CD4-positive, alpha-beta T cell (primary cell): ENCODE data around the gene TRPC4AP. TPM values are rescaled to one million over a fixed set of nuclear protein-coding genes. Genes with fewer than 3 reads are reported as not detected.

Source experiments
- ATAC-seq: fragments of 200-7000 bp; cut with Tn5 transposase; one replicate; pipeline ENCODE4 v1.10.0; 2022; ENCODE audit warnings: mild to moderate bottlenecking; ENCODE audit not compliant: poor library complexity
- CTCF ChIA-PET: fragments of 350-600 bp; sonication (Branson Sonifier 250); formaldehyde crosslinking; loops from one replicate; lab custom pipeline; 2021; ENCODE audit warnings: antibody characterized with exemption, inconsistent platforms; lab: Charles Lee
- POLR2A ChIA-PET: fragments of 350-600 bp; sonication (Branson Sonifier 250); formaldehyde crosslinking; loops from one replicate; lab custom pipeline; 2021; ENCODE audit warnings: antibody characterized with exemption, inconsistent platforms; lab: Charles Lee
- DNase-seq, 14 experiments: peaks; one replicate each; pipeline ENCODE4 v3.0.0-alpha.2; 2013 to 2020; ENCODE audit warnings: mixed read lengths in 2 of 14
- H3K27ac ChIP-seq, 2 donors: one replicate each; pipeline versions ENCODE4 v1.5.1 to v1.7.0; 2013; ENCODE audit warnings: low read length in 2 of 2, low read depth in 1 of 2, mild to moderate bottlenecking in 1 of 2
- H3K27me3 ChIP-seq, 2 experiments: 1 replicate in 1 of 2; 2 replicates in 1 of 2; pipeline versions ENCODE4 v1.6.1 to v1.7.0; 2013; ENCODE audit warnings: low read length in 2 of 2, control low read depth in 1 of 2, mild to moderate bottlenecking in 1 of 2, moderate library complexity in 1 of 2; ENCODE audit not compliant: insufficient read depth in 2 of 2, control insufficient read depth in 1 of 2
- H3K36me3 ChIP-seq: one replicate; pipeline ENCODE4 v1.6.1; 2013; ENCODE audit warnings: low read length, control low read depth; ENCODE audit not compliant: insufficient read depth
- H3K4me1 ChIP-seq: one replicate; pipeline ENCODE4 v1.6.1; 2013; ENCODE audit warnings: low read length, control low read depth; ENCODE audit not compliant: insufficient read depth
- H3K4me3 ChIP-seq: one replicate; pipeline ENCODE4 v1.5.1; 2013; ENCODE audit warnings: mild to moderate bottlenecking, low read length, moderate library complexity
- H3K9me3 ChIP-seq, 2 experiments: 1 replicate in 1 of 2; 2 replicates in 1 of 2; pipeline versions ENCODE4 v1.6.1 to v1.7.0; 2013; ENCODE audit warnings: low read length in 2 of 2, mild to moderate bottlenecking in 2 of 2, control low read depth in 1 of 2, moderate library complexity in 1 of 2; ENCODE audit not compliant: control insufficient read depth in 1 of 2, insufficient read depth in 1 of 2
- H3K27ac Mint-ChIP-seq: one replicate; pipeline ENCODE4 v1.8.0; 2020; ENCODE audit warnings: mixed read lengths
- H3K27me3 Mint-ChIP-seq: one replicate; pipeline ENCODE4 v1.8.0; 2021; ENCODE audit warnings: mixed read lengths
- H3K36me3 Mint-ChIP-seq: one replicate; pipeline ENCODE4 v1.8.0; 2021; ENCODE audit warnings: low read depth, mixed read lengths
- H3K4me1 Mint-ChIP-seq: one replicate; pipeline ENCODE4 v1.8.0; 2021; ENCODE audit warnings: low read depth, mixed read lengths
- H3K4me3 Mint-ChIP-seq: one replicate; pipeline ENCODE4 v1.8.0; 2020; ENCODE audit warnings: mild to moderate bottlenecking, mixed read lengths
- H3K9me3 Mint-ChIP-seq: one replicate; pipeline ENCODE4 v1.8.0; 2020; ENCODE audit warnings: mixed read lengths
- CTCF ChIP-seq: fragments of 200-600 bp; IDR thresholded peaks from one replicate; pipeline ENCODE4 v1.8.0; 2022; ENCODE audit warnings: antibody characterized with exemption, mild to moderate bottlenecking
- intact Hi-C, 2 experiments: fragments of 100-400 bp; cut with DNase I in 1 of 2; cut with micrococcal nuclease in 1 of 2; formaldehyde crosslinking; loops; one replicate each; pipeline versions ENCODE4 v1.15.1 to v1.9.0; 2023 to 2025; cut with DNase I, micrococcal nuclease
- total RNA-seq, 174 experiments: library from RNA in 2 of 174; stranded (reverse) in 2 of 174; gene quantifications; one replicate each; pipeline ENCODE4 v1.2.3 and lab custom pipeline; 2021 to 2026

The TRPC4AP gene
- total RNA-seq, 2 experiments from 2014 or later = 56.3 to 60.6 TPM

GRCh38 chr20:35002426-35003210 lies 90.0 kb downstream of the TRPC4AP start:
- Histone ChIP-seq H3K27me3 (no peaks in the 10 kb centered on the region), H3K36me3 (peaks cover 91% of the 10 kb centered on the region), H3K4me1 (no peaks in the 10 kb centered on the region), H3K4me3 (no peak overlapping the region), H3K9me3 (no peaks in the 10 kb centered on the region), H3K27ac (no peak overlapping the region)
- Mint-ChIP-seq H3K4me1 (no peaks in the 10 kb centered on the region), H3K27ac (no peak overlapping the region), H3K36me3 (peaks cover 84% of the 10 kb centered on the region), H3K27me3 (no peaks in the 10 kb centered on the region), H3K4me3 (no peak overlapping the region), H3K9me3 (no peaks in the 10 kb centered on the region)
- ATAC-seq (no peak), DNase-seq (no peak)
- intact Hi-C loops = no loop called here
- ChIA-PET CTCF (no interaction called here), POLR2A (no interaction called here)
- no peak for TF ChIP-seq CTCF

- no peak for ATAC-seq
- DNase-seq = peak in 1 of 14 experiments; percentile 15
- Mint-ChIP-seq H3K9me3 (no peaks in the 10 kb centered on the region), H3K4me3 (no peak overlapping the region), H3K27me3 (no peaks in the 10 kb centered on the region), H3K4me1 (no peaks in the 10 kb centered on the region), H3K27ac (no peak overlapping the region), H3K36me3 (peaks cover 80% of the 10 kb centered on the region)
- H3K27me3 ChIP-seq = no peaks in the 10 kb centered on the region
- H3K9me3 ChIP-seq = no peaks in the 10 kb centered on the region
- H3K4me1 ChIP-seq = no peaks in the 10 kb centered on the region
- TF ChIP-seq CTCF = no peak
- ChIA-PET POLR2A (interaction anchor here (1.0 kb wide), 1 partner anchor 44 kb away, joined by 3 read pairs; no protein-coding TSS in a partner anchor), CTCF (no interaction called here)
- H3K36me3 ChIP-seq = peaks cover 84% of the 10 kb centered on the region
- H3K4me3 ChIP-seq = no peak overlapping the region
- H3K27ac ChIP-seq = no peak overlapping the region
- intact Hi-C loops = no loop called here
These were observed 90.8 kb downstream of the TRPC4AP start for GRCh38 chr20:35001596-35002362.

- no peaks in the 10 kb centered on the region for H3K9me3 Mint-ChIP-seq
- peaks cover 80% of the 10 kb centered on the region for H3K36me3 Mint-ChIP-seq
- ChIA-PET CTCF (no interaction called here), POLR2A (interaction anchor here (1.0 kb wide), 1 partner anchor 45 kb away, joined by 3 read pairs; no protein-coding TSS in a partner anchor)
- ATAC-seq (no peak), DNase-seq (no peak)
- intact Hi-C loops = no loop called here
- Histone ChIP-seq H3K4me1 (no peaks in the 10 kb centered on the region), H3K9me3 (no peaks in the 10 kb centered on the region), H3K27me3 (no peaks in the 10 kb centered on the region), H3K27ac (no peak overlapping the region), H3K4me3 (no peak overlapping the region), H3K36me3 (peaks cover 82% of the 10 kb centered on the region)
- H3K4me1 Mint-ChIP-seq = no peaks in the 10 kb centered on the region
- no peaks in the 10 kb centered on the region for H3K27me3 Mint-ChIP-seq
- TF ChIP-seq CTCF = no peak
- no peak overlapping the region for H3K4me3 Mint-ChIP-seq
- H3K27ac Mint-ChIP-seq = no peak overlapping the region
These were observed 91.5 kb downstream of the TRPC4AP start for GRCh38 chr20:35000922-35001595.
